ENCODE results near the gene CD52. TPM values are rescaled to one million over a fixed set of nuclear protein-coding genes. Genes with fewer than 3 reads are reported as not detected.
"Not testable (repeated sequence)": the region's sequence is repeated elsewhere in the genome, so short reads cannot be mapped to it uniquely, and the experiment has no call there.

CD52 gene
- total RNA-seq, 2 experiments from 2014 or later: 1,112 to 1,180 TPM

DNA sequence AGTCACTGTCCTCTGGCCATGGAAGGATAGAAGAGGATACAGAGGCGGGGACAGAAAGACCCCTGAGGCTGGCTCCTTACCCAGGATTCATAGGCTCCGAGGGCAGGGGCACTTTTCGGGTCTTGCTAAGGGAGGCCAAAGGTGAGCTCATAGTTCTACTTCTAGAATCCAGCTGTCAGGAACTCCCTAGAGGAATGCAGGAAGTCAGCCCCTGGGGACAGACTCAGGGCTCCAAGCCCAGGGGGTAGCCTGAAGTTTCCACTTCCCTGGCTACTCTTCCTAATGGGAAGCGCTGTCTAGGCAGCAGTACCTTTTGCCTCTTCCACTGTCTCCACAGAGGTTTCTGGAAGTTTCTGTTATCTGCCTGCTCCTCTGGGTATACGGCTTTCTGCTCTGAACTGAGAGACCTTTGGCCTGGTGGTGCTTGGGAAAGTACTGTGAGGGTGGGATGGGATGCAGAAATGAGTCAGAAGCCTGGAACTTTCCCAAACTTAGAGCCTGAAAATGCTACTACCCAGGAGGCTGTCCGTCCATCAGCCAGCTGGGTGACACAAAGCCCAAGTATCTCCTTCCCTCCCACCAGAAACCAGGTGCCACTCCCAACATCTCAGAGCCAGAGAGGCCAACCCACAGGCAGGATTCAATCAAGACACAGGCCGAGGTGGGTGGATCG lies 14.9 kb upstream of the CD52 start:
- Mint-ChIP-seq H3K9me3 (ENCODE audit: insufficient read depth) (no peaks in the 10 kb centered on the region), H3K27ac (no peak overlapping the region), H3K36me3 (ENCODE audit: low read depth) (peaks cover 2% of the 10 kb centered on the region), H3K4me3 (no peak overlapping the region), H3K27me3 (ENCODE audit: low read depth) (no peaks in the 10 kb centered on the region), H3K4me1 (ENCODE audit: low read depth) (peaks cover 50% of the 10 kb centered on the region)
- POLR2A ChIA-PET: interaction anchor here (0.5 to 1.9 kb wide), 2 partner anchors 11 to 14 kb away, joined by 3 to 8 read pairs; no protein-coding TSS in a partner anchor
- DNase-seq (no peak), ATAC-seq (no peak)
- CTCF ChIA-PET: interaction anchor here (1.2 kb wide), 1 partner anchor 10 kb away, joined by 3 read pairs; no protein-coding TSS in a partner anchor

DNA sequence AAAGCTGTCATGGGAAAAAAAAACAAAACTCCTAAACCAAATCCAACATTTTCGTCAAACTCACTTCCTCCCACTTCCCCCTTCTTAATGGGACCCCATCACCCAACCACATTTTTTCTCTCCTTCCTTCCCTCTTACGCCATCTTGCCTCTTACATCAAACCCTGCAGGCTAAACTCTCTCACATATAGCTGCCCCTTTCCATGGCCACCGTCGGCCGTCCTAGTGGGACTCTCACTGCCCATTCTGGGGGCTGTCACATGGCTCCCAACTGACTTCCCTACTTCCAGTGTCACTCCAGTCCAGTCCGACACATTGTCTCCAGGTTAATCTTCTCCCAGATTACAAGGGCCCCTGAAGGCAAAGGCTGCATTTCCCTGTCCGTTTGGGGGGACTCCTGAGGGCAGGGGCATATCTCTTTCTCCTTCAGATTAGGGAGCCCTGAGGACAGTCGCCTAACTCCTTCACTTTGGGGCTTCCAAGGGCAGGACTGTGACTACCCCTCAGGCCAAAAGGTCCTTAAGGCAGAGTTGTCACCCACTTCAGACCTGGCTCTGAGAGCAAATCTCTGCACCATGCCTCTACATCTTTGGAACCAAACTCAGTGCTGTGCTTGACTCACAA lies 12.0 kb upstream of the CD52 start:
- peaks cover 44% of the 10 kb centered on the region for H3K4me1 Mint-ChIP-seq (ENCODE audit: low read depth)
- DNase-seq: no peak
- POLR2A ChIA-PET: interaction anchor here (1.4 to 4.9 kb wide), 3 partner anchors 9 to 17 kb away, joined by 3 to 79 read pairs (median 6); partner anchors contain the start of gene CD52

DNA sequence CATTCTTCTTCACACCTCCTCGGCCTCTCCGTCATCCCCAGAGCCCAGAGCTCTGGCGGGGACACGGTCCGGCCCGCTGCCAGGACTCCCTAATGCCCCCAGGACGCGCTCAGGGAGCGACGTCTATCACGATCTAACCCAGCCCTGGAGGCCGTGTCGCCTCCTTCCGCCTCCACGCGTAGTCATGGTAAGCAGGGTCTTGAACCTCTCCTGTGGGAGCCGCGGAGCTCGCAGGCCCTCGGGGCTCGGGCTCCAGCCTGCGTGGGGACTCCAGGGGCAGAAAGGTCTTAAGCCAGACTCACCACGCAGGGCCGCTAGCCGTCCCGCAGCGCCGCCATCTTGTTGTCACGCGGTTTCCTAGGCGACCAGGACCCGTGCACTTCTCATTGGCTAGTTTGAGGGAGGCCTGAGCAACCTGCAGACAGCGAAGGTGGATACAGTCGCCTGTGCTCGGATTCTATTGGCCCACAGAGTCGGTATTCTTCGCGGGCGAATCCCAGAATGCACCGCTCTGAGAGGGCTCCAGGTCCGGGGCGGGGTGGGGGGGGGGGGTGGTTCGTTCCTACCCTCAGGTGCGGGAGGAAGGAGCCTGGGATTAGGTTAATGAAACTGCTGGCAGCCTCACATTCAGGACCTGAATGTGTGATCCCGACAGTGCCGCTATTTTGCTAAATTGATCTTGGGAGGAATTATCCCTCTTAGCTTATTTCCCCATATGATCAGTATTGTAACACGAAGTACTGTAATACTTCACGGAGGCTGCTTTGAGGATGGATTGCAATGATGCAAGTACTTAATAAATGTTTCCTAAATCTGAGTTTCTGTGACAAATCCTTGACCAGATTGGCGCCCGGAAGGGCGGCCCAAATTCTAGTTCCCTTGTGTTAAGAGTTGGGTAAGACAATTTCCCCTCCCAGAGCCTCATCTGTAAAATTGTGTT lies 11.2 kb upstream of the CD52 start, which contains the start of gene UBXN11:
Gene UBXN11 (minus strand): TSS at position 347 of the 940 bp plus-strand sequence. CDS start 3,753 bp downstream, outside the sequence.
- Mint-ChIP-seq H3K4me1 (ENCODE audit: low read depth) (peaks cover 38% of the 10 kb centered on the region), H3K4me3 (peak within 1 kb of the TSS; percentile 99)
- CTCF ChIA-PET: interaction anchor here (0.8 to 6.1 kb wide), 12 partner anchors 9 to 165 kb away, joined by 3 to 159 read pairs (median 5); partner anchors contain the start of gene CD52

More for the DNA sequence above, 12.0 kb upstream of the CD52 start:
- no peaks in the 10 kb centered on the region for H3K9me3 Mint-ChIP-seq (ENCODE audit: insufficient read depth)
- peak overlapping the region; percentile 96 for H3K27ac Mint-ChIP-seq
- H3K36me3 Mint-ChIP-seq (ENCODE audit: low read depth): peaks cover 5% of the 10 kb centered on the region
- CTCF ChIA-PET: interaction anchor here (6.1 kb wide), 1 partner anchor 18 kb away, joined by 159 read pairs; no protein-coding TSS in a partner anchor
- no peaks in the 10 kb centered on the region for H3K27me3 Mint-ChIP-seq (ENCODE audit: low read depth)
- H3K4me3 Mint-ChIP-seq: peak overlapping the region; percentile 99
- ATAC-seq: peak; percentile 4

DNA sequence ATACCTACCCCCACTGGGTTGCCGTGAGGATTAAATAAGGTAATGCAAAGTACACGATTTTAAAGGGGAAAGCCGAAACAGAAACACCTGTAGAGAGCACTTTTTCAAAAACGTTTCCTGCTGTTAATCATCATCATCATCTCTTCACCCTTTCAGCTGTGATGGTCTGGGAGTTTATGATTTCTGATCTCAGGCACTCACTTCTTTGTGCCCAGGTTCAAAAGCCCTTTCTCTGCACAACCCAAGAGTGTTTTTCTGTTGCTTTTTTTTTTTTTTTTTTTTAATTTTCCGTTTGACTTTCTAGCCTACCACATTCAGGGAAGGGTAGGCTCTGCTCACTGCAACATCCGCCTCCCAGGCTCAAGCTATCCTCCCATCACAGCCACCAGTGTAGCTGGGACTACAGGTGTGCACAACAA lies 10.4 kb upstream of the CD52 start:
- Mint-ChIP-seq H3K4me3 (peak overlapping the region; percentile 99), H3K27me3 (ENCODE audit: low read depth) (no peaks in the 10 kb centered on the region), H3K9me3 (ENCODE audit: insufficient read depth) (no peaks in the 10 kb centered on the region), H3K36me3 (ENCODE audit: low read depth) (peaks cover 5% of the 10 kb centered on the region), H3K4me1 (ENCODE audit: low read depth) (peaks cover 43% of the 10 kb centered on the region), H3K27ac (peak overlapping the region; percentile 96)
- POLR2A ChIA-PET: interaction anchor here (1.7 to 4.9 kb wide), 5 partner anchors 11 to 193 kb away, joined by 3 to 79 read pairs (median 15); partner anchors contain the start of genes CD52 and SH3BGRL3
- DNase-seq (peak; percentile 38), ATAC-seq (peak; percentile 11)
- CTCF ChIA-PET: interaction anchor here (0.7 to 6.1 kb wide), 17 partner anchors 8 to 164 kb away, joined by 3 to 159 read pairs (median 4); partner anchors contain the start of genes CD52, DHDDS and SH3BGRL3

More for the DNA sequence above, 11.2 kb upstream of the CD52 start, which contains the start of gene UBXN11:
- peaks cover 5% of the 10 kb centered on the region for H3K36me3 Mint-ChIP-seq (ENCODE audit: low read depth)
- POLR2A ChIA-PET: interaction anchor here (1.4 to 4.9 kb wide), 7 partner anchors 9 to 194 kb away, joined by 3 to 79 read pairs (median 10); partner anchors contain the start of genes CD52 and SH3BGRL3
- no peaks in the 10 kb centered on the region for H3K27me3 Mint-ChIP-seq (ENCODE audit: low read depth)
- peak within 1 kb of the TSS; percentile 96 for H3K27ac Mint-ChIP-seq
- no peaks in the 10 kb centered on the region for H3K9me3 Mint-ChIP-seq (ENCODE audit: insufficient read depth)
- DNase-seq (peak; percentile 97), ATAC-seq (peak; percentile 99)

DNA sequence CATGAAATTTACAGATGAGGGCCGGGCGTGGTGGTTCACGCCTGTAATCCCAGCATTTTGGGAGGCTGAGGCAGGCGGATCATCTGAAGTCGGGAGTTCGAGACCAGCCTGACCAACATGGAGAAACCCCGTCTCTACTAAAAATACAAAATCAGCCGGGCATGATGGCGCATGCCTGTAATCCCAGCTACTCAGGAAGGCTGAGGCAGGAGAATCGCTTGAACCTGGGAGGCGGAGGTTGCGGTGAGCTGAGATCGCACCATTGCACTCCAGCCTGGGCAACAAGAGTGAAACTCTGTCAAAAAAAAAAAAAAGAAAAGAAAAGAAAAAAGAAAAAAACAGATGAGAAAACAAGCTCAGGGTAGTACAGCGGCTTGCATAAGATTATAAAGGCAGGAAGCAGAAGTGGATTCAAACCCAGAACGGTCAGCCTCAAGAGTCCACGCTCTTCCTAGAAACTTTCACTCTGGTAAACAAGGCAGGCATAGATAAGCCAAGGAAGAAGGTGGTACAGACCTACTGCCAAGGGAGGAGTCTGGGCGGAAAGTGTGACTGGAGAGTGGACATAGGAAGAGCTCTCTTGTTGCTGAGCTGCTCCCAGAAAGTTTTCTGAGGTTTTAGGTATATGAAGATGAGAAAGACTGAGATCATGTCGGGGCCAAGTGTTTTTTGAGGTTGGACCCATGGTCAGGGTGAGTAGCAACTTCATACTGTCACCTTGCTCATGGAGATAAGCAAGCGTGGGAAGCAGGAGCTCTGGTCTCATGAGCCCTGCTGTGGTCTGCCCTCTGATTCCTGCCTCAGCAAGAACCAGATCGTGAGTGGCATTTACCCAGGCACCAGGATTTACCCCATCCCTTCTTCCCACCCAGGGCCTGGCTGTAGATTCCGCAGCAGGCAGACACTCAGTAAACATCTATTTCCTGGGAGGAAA lies 9.5 kb upstream of the CD52 start:
- not testable (repeated sequence) for H3K27me3 Mint-ChIP-seq (ENCODE audit: low read depth); H3K36me3 Mint-ChIP-seq (ENCODE audit: low read depth); DNase-seq; H3K9me3 Mint-ChIP-seq (ENCODE audit: insufficient read depth); ATAC-seq
- ChIA-PET CTCF (interaction anchor here (0.7 to 6.1 kb wide), 16 partner anchors 10 to 163 kb away, joined by 3 to 159 read pairs (median 4); partner anchors contain the start of genes CD52, DHDDS and SH3BGRL3), POLR2A (interaction anchor here (0.6 to 4.9 kb wide), 8 partner anchors 10 to 192 kb away, joined by 3 to 79 read pairs (median 6); partner anchors contain the start of genes CD52, HMGN2 and SH3BGRL3)
- Mint-ChIP-seq H3K4me1 (ENCODE audit: low read depth) (peaks cover 47% of the 10 kb centered on the region), H3K4me3 (peak overlapping the region; percentile 99), H3K27ac (peak overlapping the region; percentile 96)

DNA sequence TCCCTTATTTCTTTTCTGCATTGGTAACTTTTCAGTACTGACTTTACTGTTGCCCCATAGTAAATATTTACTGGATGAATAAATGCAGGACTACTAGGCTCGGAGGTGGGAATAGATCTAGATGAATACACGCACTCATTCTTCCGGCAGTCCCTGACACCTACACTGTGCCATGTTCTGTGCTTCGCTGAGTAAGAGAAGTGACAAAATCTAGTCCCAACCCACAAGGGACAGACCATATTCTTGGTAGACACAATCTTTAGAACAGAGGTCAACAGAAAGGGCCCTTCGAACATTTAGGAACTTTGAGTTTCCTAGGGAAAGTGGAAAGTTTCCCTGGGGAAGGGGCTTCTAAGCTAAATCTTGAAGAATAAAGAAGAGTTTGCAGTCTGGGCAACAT lies 3.3 kb upstream of the CD52 start:
- ChIA-PET CTCF (interaction anchor here (0.6 to 11.5 kb wide), 9 partner anchors 8 to 103 kb away, joined by 3 to 591 read pairs (median 6); partner anchors contain the start of genes CEP85, SH3BGRL3 and UBXN11), POLR2A (interaction anchor here (1.1 to 10.8 kb wide), 2 partner anchors 12 to 31 kb away, joined by 3 to 409 read pairs; partner anchors contain the start of gene SH3BGRL3)
- H3K27me3 Mint-ChIP-seq (ENCODE audit: low read depth): no peaks in the 10 kb centered on the region
- H3K36me3 Mint-ChIP-seq (ENCODE audit: low read depth): peaks cover 20% of the 10 kb centered on the region
- DNase-seq (no peak), ATAC-seq (no peak)
- peaks cover 52% of the 10 kb centered on the region for H3K4me1 Mint-ChIP-seq (ENCODE audit: low read depth)
- H3K9me3 Mint-ChIP-seq (ENCODE audit: insufficient read depth): no peaks in the 10 kb centered on the region
- peak overlapping the region; percentile 75 for H3K27ac Mint-ChIP-seq
- peak overlapping the region; percentile 9 for H3K4me3 Mint-ChIP-seq

DNA sequence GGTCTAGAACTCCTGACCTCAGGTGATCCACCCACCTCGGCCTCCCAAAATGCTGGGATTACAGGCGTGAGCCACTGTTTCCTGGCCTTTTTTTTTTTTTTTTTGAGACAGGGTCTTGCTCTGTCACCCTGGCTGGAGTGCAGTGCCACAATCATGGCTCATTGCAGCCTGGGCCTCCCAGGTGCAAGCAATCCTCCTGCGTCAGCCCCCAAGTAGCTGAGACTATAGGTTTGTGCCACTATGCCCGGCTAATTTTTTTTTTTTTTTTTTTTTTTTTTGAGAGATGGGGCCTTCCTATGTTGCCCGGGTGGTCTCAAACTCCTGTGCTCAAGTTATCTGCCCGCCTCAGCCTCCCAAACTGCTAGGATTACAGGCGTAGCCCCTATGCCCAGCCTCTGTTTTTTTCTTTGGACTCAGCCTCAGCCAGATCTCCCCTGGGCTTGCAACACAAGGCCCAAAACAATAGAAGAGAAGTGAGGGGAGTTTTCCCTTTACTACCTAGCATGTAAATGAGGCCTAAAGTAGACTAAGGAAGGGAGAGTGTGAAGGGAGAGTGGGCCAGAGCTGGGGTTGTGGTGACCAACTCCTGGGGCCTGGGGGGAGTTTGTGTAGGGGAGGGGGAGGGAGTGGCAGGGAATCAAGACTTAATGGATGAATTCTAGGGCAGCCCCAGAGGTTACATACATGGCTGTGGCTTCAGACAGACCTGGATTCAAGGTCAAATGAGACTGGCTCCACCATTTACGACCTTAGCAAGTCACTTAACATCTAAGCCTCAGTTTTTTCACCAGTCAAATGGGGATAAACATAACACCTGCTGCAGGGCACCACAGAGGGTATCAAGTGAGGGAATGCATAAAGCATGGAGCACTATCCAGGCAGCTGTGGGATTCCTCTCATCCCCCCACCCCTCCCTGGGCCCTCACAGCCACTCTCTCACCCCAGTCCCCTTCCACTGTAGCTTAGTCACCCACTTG lies 1.6 kb upstream of the CD52 start:
- H3K27me3 Mint-ChIP-seq (ENCODE audit: low read depth): no peaks in the 10 kb centered on the region
- H3K9me3 Mint-ChIP-seq (ENCODE audit: insufficient read depth): no peaks in the 10 kb centered on the region
- POLR2A ChIA-PET: interaction anchor here (1.3 to 10.8 kb wide), 3 partner anchors 9 to 63 kb away, joined by 3 to 409 read pairs (median 51); partner anchors contain the start of genes SH3BGRL3 and UBXN11
- peak overlapping the region; percentile 75 for H3K27ac Mint-ChIP-seq
- peak overlapping the region; percentile 84 for H3K4me3 Mint-ChIP-seq
- DNase-seq (no peak), ATAC-seq (no peak)
- peaks cover 32% of the 10 kb centered on the region for H3K36me3 Mint-ChIP-seq (ENCODE audit: low read depth)
- CTCF ChIA-PET: interaction anchor here (1.1 to 11.5 kb wide), 10 partner anchors 8 to 101 kb away, joined by 4 to 591 read pairs (median 7); partner anchors contain the start of genes CEP85, SH3BGRL3 and UBXN11
- H3K4me1 Mint-ChIP-seq (ENCODE audit: low read depth): peaks cover 61% of the 10 kb centered on the region

DNA sequence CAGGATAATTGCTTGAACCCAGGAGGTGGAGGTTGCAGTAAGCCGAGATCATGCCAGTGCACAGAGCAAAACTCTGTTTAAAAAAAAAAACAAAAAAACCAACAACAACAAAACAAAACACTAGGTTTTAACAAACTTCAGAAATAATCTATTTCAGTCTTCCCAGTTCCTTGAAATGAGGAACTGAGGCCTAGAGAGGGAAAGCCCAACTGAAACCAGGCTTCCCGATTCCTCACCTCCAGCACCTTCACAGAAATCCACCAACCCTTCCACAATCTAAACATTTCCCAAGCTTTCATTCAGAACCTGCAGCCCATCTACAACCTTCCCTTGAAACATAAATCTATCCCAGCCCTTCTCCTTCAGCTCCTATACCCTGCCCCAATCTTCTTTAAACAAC lies 612 bp upstream of the CD52 start:
- no peak for ATAC-seq
- POLR2A ChIA-PET: interaction anchor here (0.9 to 10.8 kb wide), 9 partner anchors 8 to 83 kb away, joined by 3 to 409 read pairs (median 6); partner anchors contain the start of genes CEP85, SH3BGRL3 and UBXN11
- Mint-ChIP-seq H3K36me3 (ENCODE audit: low read depth) (peaks cover 41% of the 10 kb centered on the region), H3K9me3 (ENCODE audit: insufficient read depth) (no peaks in the 10 kb centered on the region), H3K4me1 (ENCODE audit: low read depth) (peaks cover 65% of the 10 kb centered on the region), H3K4me3 (peak overlapping the region; percentile 84), H3K27ac (peak overlapping the region; percentile 78), H3K27me3 (ENCODE audit: low read depth) (no peaks in the 10 kb centered on the region)
- CTCF ChIA-PET: interaction anchor here (1.0 to 11.5 kb wide), 14 partner anchors 9 to 115 kb away, joined by 3 to 591 read pairs (median 6); partner anchors contain the start of genes CEP85, DHDDS, SH3BGRL3 and UBXN11
- DNase-seq: no peak

All from activated CD8-positive, alpha-beta T cell treated with anti-CD3 and anti-CD28 coated beads, Interleukin-2, amount 10 ng/mL, durations not matched to agents 7 days and 5 days (primary cell).